GM10847 (cell line): Measurements from ENCODE around the gene THSD7B.

Source experiments
- POLR2A ChIP-seq: IDR thresholded peaks from 2 replicates; pipeline ENCODE4 v1.6.1; 2011; ENCODE audit not compliant: insufficient read length; ENCODE audit errors: extremely low read depth

Gene THSD7B

GRCh38 chr2:137138263-137138662 is 372.9 kb downstream of the THSD7B start:
- TF ChIP-seq POLR2A, result no peak

GRCh38 chr2:137151731-137152130 is 386.4 kb downstream of the THSD7B start:
- no peak for TF ChIP-seq POLR2A

DNA sequence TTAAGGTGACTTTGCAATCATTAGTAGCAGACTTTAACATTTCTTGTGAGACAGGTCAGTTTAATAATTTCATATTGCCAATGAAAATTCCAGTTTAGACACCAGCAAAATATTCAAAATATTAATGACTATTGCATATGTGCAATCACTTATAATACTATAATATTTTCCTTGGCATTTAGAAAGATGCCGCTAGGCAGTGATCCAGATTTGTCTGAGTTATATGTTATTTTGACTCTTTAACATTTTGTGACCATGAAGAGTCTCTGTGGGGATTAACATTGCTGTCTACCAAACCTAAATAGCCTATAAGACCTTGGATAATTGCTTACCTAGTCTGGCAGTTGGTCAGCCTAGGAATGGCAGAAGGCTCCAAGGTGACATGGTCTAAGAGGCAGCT is 389.6 kb downstream of the THSD7B start:
- no peak for TF ChIP-seq POLR2A

GRCh38 chr2:137155356-137156104 is 390.2 kb downstream of the THSD7B start:
- no peak for TF ChIP-seq POLR2A

DNA sequence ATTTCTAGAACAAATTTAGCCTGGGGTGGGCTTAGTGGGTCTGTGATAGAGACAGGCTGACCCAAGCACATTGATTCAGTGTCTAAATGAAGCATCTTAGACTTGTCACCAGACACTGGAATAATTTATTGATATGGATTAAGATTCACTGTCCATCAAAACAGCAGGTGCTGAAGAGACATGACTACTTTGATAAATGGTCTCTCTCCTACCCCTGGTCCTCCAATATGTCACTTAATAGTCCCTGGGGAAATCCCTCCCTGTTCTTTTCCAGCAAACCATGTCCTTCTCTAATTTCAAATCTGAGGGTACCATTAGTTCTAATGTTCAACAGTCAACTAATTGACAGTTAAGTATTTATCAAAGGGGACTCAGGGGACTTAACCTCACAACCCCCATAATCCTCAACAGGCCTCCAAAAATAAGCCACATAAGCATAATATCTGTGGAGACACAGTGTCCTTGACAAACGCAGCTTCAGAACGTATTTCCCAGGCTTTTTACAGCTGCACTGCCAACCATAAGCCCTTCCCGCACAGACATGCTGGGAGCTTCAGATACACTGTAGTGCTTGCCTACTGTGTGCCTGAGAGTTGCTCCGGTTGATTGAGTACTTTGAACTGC is 391.0 kb downstream of the THSD7B start:
- TF ChIP-seq POLR2A, result no peak

DNA sequence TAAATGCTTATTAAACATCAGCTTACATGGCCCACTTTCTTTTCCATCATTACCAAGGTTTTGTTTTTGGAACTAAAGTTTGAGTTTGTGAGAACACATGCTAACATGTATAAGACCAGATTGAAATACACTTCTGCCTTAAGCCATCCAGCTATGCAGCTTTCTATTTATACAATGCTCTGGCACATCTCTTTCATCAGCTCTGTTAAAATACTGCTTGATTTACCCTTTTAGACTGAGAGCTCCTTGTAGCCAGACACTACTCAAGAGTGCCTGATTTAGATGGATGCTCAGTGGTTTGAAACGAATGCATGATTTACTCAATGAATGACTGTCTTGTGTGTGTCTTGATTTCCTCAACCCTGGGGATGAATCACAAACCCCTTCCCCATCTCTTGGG is 392.5 kb downstream of the THSD7B start:
- no peak for TF ChIP-seq POLR2A

- no peak for TF ChIP-seq POLR2A
Observed at GRCh38 chr2:137161250-137161649, 395.9 kb downstream of the THSD7B start.

DNA sequence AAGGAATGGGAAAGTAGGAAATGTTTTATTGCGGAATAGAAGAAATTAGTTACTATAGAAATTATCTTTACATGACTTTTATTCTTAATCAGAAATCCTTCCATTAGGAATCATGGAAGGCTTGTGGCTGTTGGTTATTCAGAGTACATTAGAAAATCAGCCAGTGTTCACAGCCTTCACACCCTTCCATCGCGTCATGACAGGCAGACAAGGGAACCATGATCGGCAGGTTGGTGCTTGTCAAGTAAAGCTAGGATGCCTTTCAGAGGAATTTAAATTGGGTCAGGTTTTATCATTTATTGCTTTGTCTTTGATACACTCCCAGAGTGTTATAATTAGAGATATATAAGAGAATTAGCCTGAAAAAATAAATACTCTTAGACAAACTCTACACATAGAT is 400.6 kb downstream of the THSD7B start:
- TF ChIP-seq POLR2A, result no peak

DNA sequence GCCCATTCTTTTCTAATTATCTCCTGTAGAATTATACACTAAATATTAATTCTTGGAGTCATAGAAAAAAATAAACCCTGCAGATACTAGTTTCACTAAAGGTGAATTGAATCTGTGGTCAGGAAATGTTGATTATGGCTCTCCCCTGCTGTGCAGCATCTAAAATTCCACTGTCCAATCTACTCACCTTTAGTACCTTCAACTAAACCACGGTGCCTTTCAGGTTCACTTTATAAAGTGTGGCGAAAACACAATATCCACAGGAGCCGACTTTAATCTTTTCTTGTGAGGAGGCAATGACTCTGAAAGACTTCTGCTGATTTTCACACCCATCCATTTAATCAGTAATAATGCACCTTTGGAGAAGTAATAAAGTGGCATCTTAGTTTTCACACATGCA is 402.3 kb downstream of the THSD7B start:
- TF ChIP-seq POLR2A, result no peak

- TF ChIP-seq POLR2A, result no peak
Observed at GRCh38 chr2:137168552-137168951, 403.2 kb downstream of the THSD7B start.

DNA sequence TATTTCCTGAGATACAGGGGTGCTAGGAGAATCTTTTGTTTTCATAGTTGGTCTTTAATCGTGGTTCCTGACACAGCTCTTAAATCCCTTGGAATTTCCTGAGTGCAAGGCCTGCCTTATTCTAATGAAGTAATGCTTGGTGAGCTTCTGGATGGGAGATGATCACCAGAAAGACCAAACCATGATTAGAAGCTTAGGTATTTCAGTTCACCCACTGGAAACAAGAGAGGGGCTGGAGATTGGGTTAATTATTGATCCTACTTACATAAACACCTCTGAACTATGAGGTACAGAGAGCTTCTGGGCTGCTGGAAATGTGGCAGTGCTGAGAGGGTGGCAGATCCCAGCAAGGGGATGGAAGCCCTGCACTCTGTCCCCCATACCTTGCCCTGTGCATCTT is 406.8 kb downstream of the THSD7B start:
- no peak for TF ChIP-seq POLR2A

DNA sequence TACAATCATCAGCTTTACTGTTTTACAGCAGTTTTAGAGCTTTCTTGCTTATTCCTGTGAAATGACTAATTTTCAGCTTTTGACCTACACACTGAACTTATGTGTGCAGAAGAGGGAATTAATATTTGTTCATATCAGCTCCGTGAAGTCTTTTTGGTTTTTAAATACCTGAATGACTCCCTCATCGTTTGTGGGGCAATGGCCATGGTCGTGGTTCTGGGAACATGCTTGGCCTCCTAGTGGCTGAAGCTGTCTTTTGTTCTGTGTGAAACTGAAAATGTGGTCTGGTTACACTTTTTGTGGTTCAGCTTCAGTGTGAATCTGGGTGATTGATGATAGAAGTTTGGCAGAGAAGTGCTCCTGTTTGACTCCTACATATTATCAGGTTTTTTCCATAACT is 408.1 kb downstream of the THSD7B start:
- no peak for TF ChIP-seq POLR2A

DNA sequence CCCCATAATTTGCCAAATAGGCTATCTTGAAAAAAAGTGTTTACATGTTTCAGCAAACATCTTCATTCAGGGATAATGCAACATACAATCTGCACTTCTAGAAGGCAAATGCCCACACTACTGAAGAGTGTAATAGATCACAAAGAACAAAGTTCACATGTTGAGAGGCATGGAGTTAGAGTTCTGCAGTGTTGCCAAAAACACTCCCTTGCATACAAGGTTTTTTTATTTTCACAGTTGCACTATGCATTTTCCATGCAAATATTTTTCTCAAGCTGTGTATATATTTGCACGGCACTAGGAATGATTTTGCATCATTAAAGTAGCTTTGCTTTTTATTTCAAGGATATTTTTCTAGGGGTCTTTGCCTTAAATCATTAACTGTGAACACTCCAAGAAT is 409.9 kb downstream of the THSD7B start:
- TF ChIP-seq POLR2A, result no peak

- no peak for TF ChIP-seq POLR2A
Observed at GRCh38 chr2:137178951-137179377, 413.6 kb downstream of the THSD7B start.

- no peak for TF ChIP-seq POLR2A
Observed at GRCh38 chr2:137179542-137179941, 414.2 kb downstream of the THSD7B start.

- no peak for TF ChIP-seq POLR2A
Observed at GRCh38 chr2:137180012-137180411, 414.7 kb downstream of the THSD7B start.

- TF ChIP-seq POLR2A, result no peak
Observed at GRCh38 chr2:137181370-137181769, 416.0 kb downstream of the THSD7B start.
